GM19438 (cell line): ENCODE results near the gene DENND1C.
A peak's percentile ranks its signal among the peaks of the same experiment; 100 is the strongest.

ENCODE experiments used
- ATAC-seq: cut with Tn5 transposase; IDR thresholded peaks from one replicate; pipeline ENCODE4 v1.9.1; 2021; ENCODE audit warnings: low read depth; ENCODE audit not compliant: unreplicated experiment

Gene DENND1C

GRCh38 chr19:6480848-6481415 lies 655 bp downstream of the DENND1C start:
- no peak for ATAC-seq

- ATAC-seq: no peak
Observed at GRCh38 chr19:6479836-6480398, 1.7 kb downstream of the DENND1C start.

GRCh38 chr19:6478815-6479214 lies 2.8 kb downstream of the DENND1C start:
- no peak for ATAC-seq

DNA sequence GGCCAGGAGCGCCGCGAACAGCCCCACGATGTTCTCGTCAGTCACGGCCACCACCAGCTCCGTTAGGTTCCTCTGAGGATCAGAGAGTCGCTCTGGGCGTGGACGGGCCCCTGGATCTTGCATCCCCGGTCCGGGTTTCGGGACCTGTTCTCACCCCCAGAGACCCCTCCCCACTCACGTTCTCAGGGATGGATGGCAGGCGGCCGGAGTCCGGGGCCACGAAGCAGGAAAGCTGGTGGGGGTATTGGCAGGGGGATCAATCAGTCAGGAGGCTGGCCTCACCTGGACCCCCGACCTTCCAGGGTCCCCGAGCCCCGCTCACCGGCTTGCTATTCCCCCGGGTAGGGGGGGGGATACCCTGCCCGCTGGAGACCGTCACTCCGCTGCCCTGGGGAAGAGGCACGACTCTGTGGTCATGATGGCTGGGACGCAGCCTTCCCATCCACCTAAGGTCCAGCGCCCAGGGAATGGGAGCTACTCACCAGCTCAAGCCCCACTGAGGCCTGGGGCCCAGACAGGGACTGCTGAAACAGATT lies 4.6 kb downstream of the DENND1C start:
- ATAC-seq: no peak

GRCh38 chr19:6476155-6476895 lies 5.3 kb downstream of the DENND1C start:
- ATAC-seq: no peak

GRCh38 chr19:6475321-6476108 lies 6.1 kb downstream of the DENND1C start:
- no peak for ATAC-seq

DNA sequence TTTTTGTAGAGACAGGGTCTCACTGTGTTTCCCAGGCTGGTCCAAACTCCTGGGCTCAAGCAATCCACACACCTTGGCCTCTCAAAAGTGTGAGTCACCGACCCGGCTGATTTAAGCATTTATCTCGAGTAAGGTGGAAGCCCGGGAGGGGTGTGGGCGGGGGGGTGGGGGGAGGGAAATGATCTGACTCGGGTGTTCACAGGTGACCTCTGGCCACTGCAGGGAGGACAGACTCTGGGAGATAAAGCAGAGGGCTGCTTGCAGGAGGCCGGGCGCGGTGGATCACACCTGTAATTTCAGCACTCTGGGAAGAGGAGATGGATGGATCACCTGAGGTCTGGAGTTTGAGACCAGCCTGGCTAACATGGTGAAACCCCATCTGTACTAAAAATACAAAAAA lies 7.9 kb downstream of the DENND1C start:
- no peak for ATAC-seq

GRCh38 chr19:6472713-6473112 lies 8.9 kb downstream of the DENND1C start:
- ATAC-seq: no peak

DNA sequence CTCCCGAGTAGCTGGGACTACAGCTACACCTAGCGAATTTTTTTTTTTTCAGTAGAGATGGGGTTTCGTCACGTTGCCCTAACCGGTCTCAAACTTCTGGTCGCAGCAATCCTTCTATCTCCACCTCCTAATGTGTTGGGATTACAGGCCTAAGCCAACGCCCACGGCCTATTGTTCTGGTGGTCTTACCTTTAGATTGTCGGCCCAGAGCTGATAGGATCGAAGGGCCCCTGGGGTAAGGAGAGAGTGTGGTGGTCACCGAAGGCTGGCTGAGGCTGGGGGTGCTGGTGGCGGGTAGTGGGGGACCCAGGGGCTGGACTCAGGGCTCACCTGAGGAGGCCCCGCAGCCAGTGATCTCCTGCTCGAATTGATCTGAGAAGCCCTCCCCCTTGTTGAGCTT lies 10.5 kb downstream of the DENND1C start:
- no peak for ATAC-seq

DNA sequence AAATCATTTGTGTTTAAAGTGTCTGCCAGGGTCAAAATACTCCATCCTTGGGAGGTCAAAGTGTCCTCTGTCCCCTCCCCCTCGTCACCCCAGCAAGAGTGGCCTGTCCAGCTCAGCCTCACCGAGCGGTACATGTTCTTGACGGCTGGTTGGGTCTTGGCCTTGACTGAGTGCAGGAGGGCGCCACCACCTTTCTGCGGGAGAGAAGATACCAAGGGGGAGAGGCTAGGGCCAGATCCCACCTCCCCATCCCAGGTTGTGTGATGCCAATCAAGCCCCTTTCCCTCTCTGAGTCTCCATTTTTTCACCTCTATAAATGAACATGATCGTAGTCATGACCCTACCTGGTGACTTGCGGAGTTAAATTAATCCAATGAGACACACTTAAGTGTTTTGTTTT lies 11.4 kb downstream of the DENND1C start:
- ATAC-seq: no peak

- ATAC-seq: no peak
Observed at GRCh38 chr19:6467384-6467783, 14.2 kb downstream of the DENND1C start.

DNA sequence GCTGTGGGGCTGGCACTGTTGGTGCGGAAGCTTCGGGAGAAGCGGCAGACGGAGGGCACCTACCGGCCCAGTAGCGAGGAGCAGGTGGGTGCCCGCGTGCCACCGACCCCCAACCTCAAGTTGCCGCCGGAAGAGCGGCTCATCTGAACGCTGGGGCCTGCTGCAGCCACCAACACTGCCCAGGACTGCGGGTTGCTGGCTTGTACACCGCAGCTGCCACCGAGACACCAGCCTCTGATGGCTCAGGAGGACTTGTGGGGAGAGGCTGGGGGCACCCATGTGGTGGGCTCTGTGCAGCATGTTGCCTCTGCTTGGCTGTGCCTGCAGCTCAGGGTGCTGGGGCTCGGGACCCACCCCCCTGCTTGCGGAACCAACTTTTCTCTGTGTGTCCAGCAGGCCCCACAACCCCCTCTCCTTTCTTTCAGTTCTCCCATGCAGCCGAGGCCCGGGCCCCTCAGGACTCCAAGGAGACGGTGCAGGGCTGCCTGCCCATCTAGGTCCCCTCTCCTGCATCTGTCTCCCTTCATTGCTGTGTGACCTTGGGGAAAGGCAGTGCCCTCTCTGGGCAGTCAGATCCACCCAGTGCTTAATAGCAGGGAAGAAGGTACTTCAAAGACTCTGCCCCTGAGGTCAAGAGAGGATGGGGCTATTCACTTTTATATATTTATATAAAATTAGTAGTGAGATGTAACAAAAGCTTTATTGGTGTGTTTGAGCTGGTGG lies 14.9 kb downstream of the DENND1C start:
- no peak for ATAC-seq

- ATAC-seq: no peak
Observed at GRCh38 chr19:6465663-6466062, 15.9 kb downstream of the DENND1C start.

DNA sequence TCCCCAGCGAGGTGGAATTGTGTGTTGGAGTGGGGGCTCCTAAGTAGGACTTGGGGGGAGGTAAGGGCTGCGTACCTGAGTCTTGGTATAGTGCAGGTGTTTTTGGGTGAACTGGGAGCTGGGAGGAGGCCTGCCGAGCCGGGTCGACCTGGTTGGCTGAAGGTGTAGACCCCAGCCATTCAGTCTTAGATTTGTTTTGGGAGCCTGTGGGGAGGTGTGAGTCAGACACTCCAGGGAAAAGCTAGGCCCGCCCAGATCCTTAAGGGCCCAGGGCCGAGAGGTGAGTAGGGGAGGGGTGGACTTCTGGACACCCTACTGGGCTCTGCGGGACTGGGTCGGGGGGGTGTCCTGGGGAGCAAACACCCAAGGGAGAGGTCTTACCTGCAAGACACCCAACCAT lies 16.6 kb downstream of the DENND1C start:
- ATAC-seq: no peak

GRCh38 chr19:6464070-6464873 lies 17.3 kb downstream of the DENND1C start, which contains the start of gene CRB3:
Gene CRB3, plus strand, starts transcription at chr19:6464271. Its CDS starts 431 bp downstream, at chr19:6464702.
- no peak for ATAC-seq

GRCh38 chr19:6460099-6460884 lies 21.3 kb downstream of the DENND1C start:
- peak; percentile 56 for ATAC-seq

GRCh38 chr19:6459262-6460098 lies 22.1 kb downstream of the DENND1C start, which contains the start of gene SLC25A23:
Gene SLC25A23, minus strand, starts transcription at chr19:6459792. Its CDS starts 164 bp downstream, at chr19:6459628.
- ATAC-seq: peak; percentile 29
